ENCODE data around the gene RABL6.

Gene RABL6

GRCh38 chr9:136805207-136805740 lies 2.5 kb upstream of the RABL6 start:
- no peak for DNase-seq (ENCODE audit: low read depth, low spot score)
- Histone ChIP-seq H3K27ac (no peak overlapping the region), H3K9me3 (ENCODE audit: low read depth, low read length) (no peaks in the 10 kb centered on the region), H3K4me3 (no peak overlapping the region), H3K36me3 (ENCODE audit: insufficient read depth, low read length) (peaks cover 10% of the 10 kb centered on the region), H3K9ac (ENCODE audit: insufficient read length) (no peak overlapping the region)
- TF ChIP-seq EZH2 (IDR thresholded peaks at IDR 0.05) (no peak), FOXP2 (optimal IDR thresholded peaks at IDR 0.05; ENCODE audit: control extremely low read depth, extremely low read length, insufficient read depth) (no peak), POLR2AphosphoS5 (IDR thresholded peaks at IDR 0.05; ENCODE audit: borderline replicate concordance, low read depth, low read length) (no peak)

GRCh38 chr9:136806067-136806466 lies 1.7 kb upstream of the RABL6 start:
- no peaks in the 10 kb centered on the region for H3K9me3 ChIP-seq (ENCODE audit: low read depth, low read length)
- peaks cover 14% of the 10 kb centered on the region for H3K36me3 ChIP-seq (ENCODE audit: insufficient read depth, low read length)
- H3K4me3 ChIP-seq: no peak overlapping the region; the same call in 1 of the 2 replicates
- no peak overlapping the region for H3K9ac ChIP-seq (ENCODE audit: insufficient read length)
- no peak for TF ChIP-seq POLR2AphosphoS5 (IDR thresholded peaks at IDR 0.05; ENCODE audit: borderline replicate concordance, low read depth, low read length)
- TF ChIP-seq EZH2 (IDR thresholded peaks at IDR 0.05): no peak
- TF ChIP-seq FOXP2 (optimal IDR thresholded peaks at IDR 0.05; ENCODE audit: control extremely low read depth, extremely low read length, insufficient read depth): no peak
- DNase-seq (ENCODE audit: low read depth, low spot score): no peak
- H3K27ac ChIP-seq: no peak overlapping the region

GRCh38 chr9:136806631-136807201 lies 1.0 kb upstream of the RABL6 start:
- H3K9ac ChIP-seq (ENCODE audit: insufficient read length): peak overlapping the region; percentile 87
- H3K36me3 ChIP-seq (ENCODE audit: insufficient read depth, low read length): peaks cover 21% of the 10 kb centered on the region
- H3K9me3 ChIP-seq (ENCODE audit: low read depth, low read length): no peaks in the 10 kb centered on the region
- H3K4me3 ChIP-seq: peak overlapping the region; percentile 81
- TF ChIP-seq FOXP2 (optimal IDR thresholded peaks at IDR 0.05; ENCODE audit: control extremely low read depth, extremely low read length, insufficient read depth) (no peak), POLR2AphosphoS5 (IDR thresholded peaks at IDR 0.05; ENCODE audit: borderline replicate concordance, low read depth, low read length) (no peak), EZH2 (IDR thresholded peaks at IDR 0.05) (no peak)
- DNase-seq (ENCODE audit: low read depth, low spot score): no peak
- H3K27ac ChIP-seq: no peak overlapping the region

- Histone ChIP-seq H3K27ac (peak overlapping the region; percentile 89), H3K36me3 (ENCODE audit: insufficient read depth, low read length) (peaks cover 36% of the 10 kb centered on the region), H3K4me3 (peak overlapping the region; percentile 96), H3K9me3 (ENCODE audit: low read depth, low read length) (no peaks in the 10 kb centered on the region), H3K9ac (ENCODE audit: insufficient read length) (peak overlapping the region; percentile 94)
- no peak for TF ChIP-seq EZH2 (IDR thresholded peaks at IDR 0.05)
- no peak for TF ChIP-seq FOXP2 (optimal IDR thresholded peaks at IDR 0.05; ENCODE audit: control extremely low read depth, extremely low read length, insufficient read depth)
- no peak for TF ChIP-seq POLR2AphosphoS5 (IDR thresholded peaks at IDR 0.05; ENCODE audit: borderline replicate concordance, low read depth, low read length)
- no peak for DNase-seq (ENCODE audit: low read depth, low spot score)
Measured at GRCh38 chr9:136808075-136808805, 492 bp downstream of the RABL6 start.

- H3K27ac ChIP-seq: peak overlapping the region; percentile 89
Measured at GRCh38 chr9:136808806-136809158, 1.0 kb downstream of the RABL6 start.

GRCh38 chr9:136814725-136815421 lies 7.1 kb downstream of the RABL6 start:
- Histone ChIP-seq H3K9me3 (ENCODE audit: low read depth, low read length) (no peaks in the 10 kb centered on the region), H3K36me3 (ENCODE audit: insufficient read depth, low read length) (peaks cover 51% of the 10 kb centered on the region), H3K4me3 (no peak overlapping the region), H3K27ac (no peak overlapping the region), H3K9ac (ENCODE audit: insufficient read length) (no peak overlapping the region)
- DNase-seq (ENCODE audit: low read depth, low spot score): no peak
- TF ChIP-seq FOXP2 (optimal IDR thresholded peaks at IDR 0.05; ENCODE audit: control extremely low read depth, extremely low read length, insufficient read depth): no peak

More at GRCh38 chr9:136808806-136809158, 1.0 kb downstream of the RABL6 start:
- Histone ChIP-seq H3K4me3 (peak overlapping the region; percentile 96), H3K36me3 (ENCODE audit: insufficient read depth, low read length) (peaks cover 39% of the 10 kb centered on the region), H3K9ac (ENCODE audit: insufficient read length) (peak overlapping the region; percentile 94), H3K9me3 (ENCODE audit: low read depth, low read length) (no peaks in the 10 kb centered on the region)
- TF ChIP-seq FOXP2 (optimal IDR thresholded peaks at IDR 0.05; ENCODE audit: control extremely low read depth, extremely low read length, insufficient read depth): no peak
- TF ChIP-seq POLR2AphosphoS5 (IDR thresholded peaks at IDR 0.05; ENCODE audit: borderline replicate concordance, low read depth, low read length): no peak
- no peak for DNase-seq (ENCODE audit: low read depth, low spot score)

GRCh38 chr9:136815422-136815782 lies 7.7 kb downstream of the RABL6 start:
- Histone ChIP-seq H3K9ac (ENCODE audit: insufficient read length) (no peak overlapping the region), H3K27ac (0 out of 2 replicates have a peak overlapping the region, but pooled peaks have one; percentile 42), H3K9me3 (ENCODE audit: low read depth, low read length) (no peaks in the 10 kb centered on the region), H3K4me3 (no peak overlapping the region), H3K36me3 (ENCODE audit: insufficient read depth, low read length) (peaks cover 46% of the 10 kb centered on the region)
- no peak for DNase-seq (ENCODE audit: low read depth, low spot score)
- no peak for TF ChIP-seq POLR2AphosphoS5 (IDR thresholded peaks at IDR 0.05; ENCODE audit: borderline replicate concordance, low read depth, low read length)

- H3K36me3 ChIP-seq (ENCODE audit: insufficient read depth, low read length): peaks cover 22% of the 10 kb centered on the region; the same call in 1 of the 2 replicates
- H3K4me3 ChIP-seq: no peak overlapping the region
Measured at GRCh38 chr9:136820971-136821825, 13.4 kb downstream of the RABL6 start.

More at GRCh38 chr9:136820971-136821825, 13.4 kb downstream of the RABL6 start:
- Histone ChIP-seq H3K9ac (ENCODE audit: insufficient read length) (no peak overlapping the region), H3K27ac (no peak overlapping the region), H3K9me3 (ENCODE audit: low read depth, low read length) (no peaks in the 10 kb centered on the region)
- no peak for TF ChIP-seq POLR2AphosphoS5 (IDR thresholded peaks at IDR 0.05; ENCODE audit: borderline replicate concordance, low read depth, low read length)
- TF ChIP-seq EZH2 (IDR thresholded peaks at IDR 0.05): no peak
- no peak for TF ChIP-seq FOXP2 (optimal IDR thresholded peaks at IDR 0.05; ENCODE audit: control extremely low read depth, extremely low read length, insufficient read depth)
- DNase-seq (ENCODE audit: low read depth, low spot score): no peak

All from SK-N-MC (cell line).